IMR-90 (cell line): ENCODE data around the gene GLT1D1. TPM values are rescaled to one million over a fixed set of nuclear protein-coding genes. Genes with fewer than 3 reads are reported as not detected.

Experiments used
- ATAC-seq: fragments of 200-7000 bp; cut with Tn5 transposase; 2 replicates; pipeline ENCODE4 v1.9.1; 2020; ENCODE audit warnings: low read depth, mild to moderate bottlenecking, moderate library complexity
- BruUV-seq: library from RNA; stranded (reverse); fragments of 400-500 nt; replicated peaks from 2 replicates; lab custom pipeline; 2021; lab: Mats Ljungman, UMichigan
- CTCF ChIA-PET: fragments of 300-600 bp; formaldehyde crosslinking; extraction: SDS; loops from one replicate; lab custom pipeline; 2021; ENCODE audit warnings: antibody characterized with exemption; lab: Yijun Ruan, JAX
- POLR2A ChIA-PET: fragments of 300-600 bp; sonication (Branson Sonifier 250); formaldehyde crosslinking; loops from one replicate; lab custom pipeline; 2022; ENCODE audit warnings: antibody characterized with exemption; ENCODE audit not compliant: unreplicated experiment; lab: Charles Lee
- DNase-seq: peaks from one replicate; pipeline ENCODE4 v3.0.0; 2013
- H2AFZ ChIP-seq: replicated peaks from 2 replicates; pipeline ENCODE3; 2013; ENCODE audit warnings: low read length, mild to moderate bottlenecking; ENCODE audit not compliant: poor library complexity
- H2AK5ac ChIP-seq: 2 replicates; pipeline ENCODE4 v1.6.1; 2013; ENCODE audit warnings: low read depth, low read length, inconsistent platforms
- H2AK9ac ChIP-seq: replicated peaks from 2 replicates; pipeline ENCODE3; 2013; ENCODE audit warnings: mild to moderate bottlenecking, low read depth, low read length, moderate library complexity; ENCODE audit not compliant: poor library complexity
- H2BK120ac ChIP-seq: 2 replicates; pipeline ENCODE4 v1.6.1; 2013; ENCODE audit warnings: low read depth, low read length, inconsistent platforms
- H2BK15ac ChIP-seq: 3 replicates; pipeline ENCODE4 v1.6.1; 2013; ENCODE audit warnings: low read depth, low read length, inconsistent platforms
- H2BK20ac ChIP-seq: 2 replicates; pipeline ENCODE4 v1.6.1; 2013; ENCODE audit warnings: low read depth, mild to moderate bottlenecking, inconsistent platforms, low read length, moderate library complexity
- H2BK5ac ChIP-seq: 2 replicates; pipeline ENCODE4 v1.6.1; 2013; ENCODE audit warnings: mild to moderate bottlenecking, low read depth, low read length, inconsistent platforms; ENCODE audit not compliant: poor library complexity, severe bottlenecking
- H3K14ac ChIP-seq: replicated peaks from 2 replicates; pipeline ENCODE4 v1.6.1; 2013; ENCODE audit warnings: low read depth, low read length, inconsistent platforms
- H3K18ac ChIP-seq: 2 replicates; pipeline ENCODE4 v1.6.1; 2013; ENCODE audit warnings: low read depth, low read length, control low read depth
- H3K23ac ChIP-seq: 2 replicates; pipeline ENCODE4 v1.6.1; 2013; ENCODE audit warnings: low read depth, low read length, inconsistent platforms
- H3K27ac ChIP-seq: 2 replicates; pipeline ENCODE4 v1.5.1; 2013; ENCODE audit warnings: mild to moderate bottlenecking, control low read depth, low read length; ENCODE audit not compliant: insufficient read depth
- H3K27me3 ChIP-seq: 2 replicates; pipeline ENCODE4 v1.6.1; 2013; ENCODE audit warnings: low read length; ENCODE audit not compliant: control insufficient read depth, insufficient read depth
- H3K36me3 ChIP-seq: 2 replicates; pipeline ENCODE4 v1.6.1; 2013; ENCODE audit warnings: low read length, mixed read lengths; ENCODE audit not compliant: control insufficient read depth, insufficient read depth
- H3K4ac ChIP-seq: 2 replicates; pipeline ENCODE4 v1.6.1; 2013; ENCODE audit warnings: low read depth, low read length, inconsistent platforms
- H3K4me1 ChIP-seq: 2 replicates; pipeline ENCODE4 v1.6.1; 2013; ENCODE audit warnings: low read length, mixed read lengths; ENCODE audit not compliant: control insufficient read depth, insufficient read depth
- H3K4me2 ChIP-seq: 2 replicates; pipeline ENCODE4 v1.6.1; 2013; ENCODE audit warnings: low read depth, mild to moderate bottlenecking, control low read depth, low read length, moderate library complexity
- H3K4me3 ChIP-seq: 2 replicates; pipeline ENCODE4 v1.5.1; 2013; ENCODE audit warnings: low read depth, mild to moderate bottlenecking, control low read depth, low read length, moderate library complexity; ENCODE audit not compliant: insufficient read depth
- H3K56ac ChIP-seq: 2 replicates; pipeline ENCODE4 v1.6.1; 2013; ENCODE audit warnings: low read length, inconsistent platforms; ENCODE audit not compliant: insufficient read depth; ENCODE audit errors: extremely low read depth
- H3K79me1 ChIP-seq, 2 experiments: 2 replicates each; pipeline ENCODE4 v1.6.1; 2013; ENCODE audit warnings: low read length in 2 of 2, inconsistent platforms in 1 of 2, low read depth in 1 of 2
- H3K9ac ChIP-seq: 2 replicates; pipeline ENCODE4 v1.6.1; 2013; ENCODE audit warnings: low read depth, low read length, control low read depth
- H3K9me1 ChIP-seq: 2 replicates; pipeline ENCODE4 v1.6.1; 2013; ENCODE audit warnings: low read length, inconsistent platforms; ENCODE audit not compliant: insufficient read depth
- H3K9me3 ChIP-seq: 2 replicates; pipeline ENCODE4 v1.6.1; 2013; ENCODE audit warnings: low read length; ENCODE audit not compliant: control insufficient read depth, insufficient read depth
- H4K20me1 ChIP-seq: 2 replicates; pipeline ENCODE4 v1.6.1; 2013; ENCODE audit warnings: low read length, inconsistent platforms; ENCODE audit not compliant: insufficient read depth
- H4K5ac ChIP-seq: 2 replicates; pipeline ENCODE4 v1.6.1; 2013; ENCODE audit warnings: mild to moderate bottlenecking, low read depth, low read length, control low read depth
- H4K8ac ChIP-seq, 2 experiments: 2 replicates each; pipeline ENCODE4 v1.6.1; 2013; ENCODE audit warnings: low read depth in 2 of 2, low read length in 2 of 2, control low read depth in 1 of 2, inconsistent platforms in 1 of 2
- H4K91ac ChIP-seq: 2 replicates; pipeline ENCODE4 v1.6.1; 2013; ENCODE audit warnings: low read depth, low read length, inconsistent platforms; ENCODE audit not compliant: insufficient read depth
- BHLHE40 ChIP-seq: fragments of 150-350 bp; IDR thresholded peaks from 2 replicates; pipeline ENCODE4 v1.6.1; 2016; ENCODE audit warnings: mild to moderate bottlenecking, low read depth, low read length
- CEBPB ChIP-seq: IDR thresholded peaks from 2 replicates; pipeline ENCODE4 v1.6.1; 2012; ENCODE audit warnings: low read depth, low read length, improper control_type of control experiment
- CHD1 ChIP-seq: IDR thresholded peaks from 2 replicates; pipeline ENCODE4 v1.6.1; 2012; ENCODE audit warnings: low read depth, low read length, improper control_type of control experiment
- FOS ChIP-seq: fragments of 150-350 bp; IDR thresholded peaks from 2 replicates; pipeline ENCODE4 v1.6.1; 2016; ENCODE audit warnings: low read depth, low read length
- MAFK ChIP-seq: IDR thresholded peaks from 2 replicates; pipeline ENCODE4 v1.6.1; 2012; ENCODE audit warnings: low read depth, low read length, improper control_type of control experiment
- MAZ ChIP-seq: IDR thresholded peaks from 2 replicates; pipeline ENCODE4 v1.6.1; 2012; ENCODE audit warnings: low read depth, mild to moderate bottlenecking, low read length, improper control_type of control experiment, moderate library complexity, borderline replicate concordance
- MXI1 ChIP-seq: IDR thresholded peaks from 2 replicates; pipeline ENCODE4 v1.6.1; 2012; ENCODE audit warnings: low read depth, mild to moderate bottlenecking, low read length, moderate library complexity, borderline replicate concordance
- NFE2L2 ChIP-seq: fragments of 150-350 bp; IDR thresholded peaks from 2 replicates; pipeline ENCODE4 v1.6.1; 2016; ENCODE audit warnings: low read depth, mild to moderate bottlenecking, low read length
- POLR2A ChIP-seq: IDR thresholded peaks from 2 replicates; pipeline ENCODE4 v1.6.1; 2012; ENCODE audit warnings: mild to moderate bottlenecking, low read depth, low read length
- RAD21 ChIP-seq: IDR thresholded peaks from 2 replicates; pipeline ENCODE4 v1.6.1; 2012; ENCODE audit warnings: low read length, improper control_type of control experiment
- RCOR1 ChIP-seq: IDR thresholded peaks from 2 replicates; pipeline ENCODE4 v1.6.1; 2012; ENCODE audit warnings: mild to moderate bottlenecking, low read length, improper control_type of control experiment; ENCODE audit not compliant: insufficient replicate concordance
- RFX5 ChIP-seq: IDR thresholded peaks from 2 replicates; pipeline ENCODE4 v1.8.0; 2012; ENCODE audit warnings: low read depth, mild to moderate bottlenecking, low read length, moderate library complexity
- SMC3 ChIP-seq: fragments of 150-350 bp; IDR thresholded peaks from 2 replicates; pipeline ENCODE4 v1.6.1; 2016; ENCODE audit warnings: low read depth, mild to moderate bottlenecking, antibody characterized with exemption, low read length, moderate library complexity
- USF2 ChIP-seq: fragments of 150-350 bp; IDR thresholded peaks from 2 replicates; pipeline ENCODE4 v1.6.1; 2017; ENCODE audit warnings: mild to moderate bottlenecking, antibody characterized with exemption, low read length, low read depth
- WGBS, 2 experiments: methylation state at CpG; one replicate each; pipeline versions ENCODE4 v1.1.5 to v1.1.7; 2013; ENCODE audit warnings: missing lambda C conversion rate in 2 of 2; ENCODE audit not compliant: insufficient read length in 1 of 2; ENCODE audit errors: extremely low coverage in 2 of 2; 5-methylcytosine and 5-hydroxymethylcytosine counted together
- dilution Hi-C: fragments of 300-500 bp; cut with HindIII; formaldehyde crosslinking; loops from one replicate; pipeline ENCODE4 v1.14.3; 2018; ENCODE audit warnings: low sequenced_read_pairs; ENCODE audit not compliant: unreplicated experiment
- in situ Hi-C: fragments of 300-500 bp; cut with MboI; formaldehyde crosslinking; loops from 3 replicates; pipeline ENCODE4 v1.14.3; 2019; ENCODE audit warnings: low sequenced_read_pairs, inconsistent platforms, mixed read lengths
- intact Hi-C: fragments of 100-400 bp; cut with micrococcal nuclease; formaldehyde crosslinking; loops from 2 replicates; pipeline ENCODE4 v1.10.0; 2022
- polyA plus RNA-seq, 3 experiments: library from polyadenylated mRNA; depleted of rRNA; stranded (reverse); fragments of >200 nt; gene quantifications; 2 replicates each; pipeline ENCODE4 v1.2.3, GENCODE V29; 2012; ENCODE audit warnings: low replicate concordance in 1 of 3
- total RNA-seq: library from RNA; depleted of rRNA; stranded (reverse); fragments of >200 nt; gene quantifications from 2 replicates; pipeline ENCODE4 v1.2.3, GENCODE V29; 2012
- TF ChIP-seq, protein P1 (sequence below): fragments of 150-350 bp; IDR thresholded peaks from 2 replicates; pipeline ENCODE4 v1.6.1; 2016; ENCODE audit warnings: low read depth, mild to moderate bottlenecking, low read length, moderate library complexity, borderline replicate concordance
- TF ChIP-seq, protein P2 (sequence below): conservative IDR thresholded peaks from 2 replicates; pipeline ENCODE4 v1.5.1; 2012; ENCODE audit warnings: mild to moderate bottlenecking, low read depth, low read length, improper control_type of control experiment

GLT1D1 gene
- total and polyA plus RNA-seq, 2 of the 4 experiments (the other 2 are of a cell fraction) = not detected

DNA sequence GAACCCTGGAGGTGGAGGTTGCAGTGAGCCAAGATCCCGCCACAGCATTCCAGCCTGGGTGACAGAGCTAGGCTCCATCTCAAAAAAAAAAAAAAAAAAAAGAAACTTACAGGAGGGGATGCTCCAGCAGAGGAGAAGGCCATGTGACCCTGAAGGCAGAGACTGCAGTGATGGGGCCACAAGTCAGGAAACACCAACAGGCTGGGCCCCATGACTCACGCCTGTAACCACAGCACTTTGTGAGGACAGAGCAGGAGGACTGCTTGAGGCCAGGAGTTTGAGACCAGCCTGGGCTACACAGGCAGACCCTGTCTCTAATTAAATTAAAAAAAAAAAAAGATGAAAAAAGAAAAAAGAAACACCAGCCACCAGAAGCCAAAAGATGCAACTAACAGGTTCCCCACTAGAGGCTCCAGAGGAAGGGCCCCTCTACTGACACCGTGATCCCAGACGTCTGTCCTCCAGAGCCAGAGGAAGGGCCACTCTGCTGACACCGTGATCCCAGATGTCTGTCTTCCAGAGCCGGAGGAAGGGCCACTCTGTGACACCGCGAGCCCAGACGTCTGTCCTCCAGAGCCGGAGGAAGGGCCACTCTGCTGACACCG lies 9.1 kb upstream of the GLT1D1 start:
- Histone ChIP-seq H3K79me1 (no peaks in the 10 kb centered on the region), H3K4ac (no peak overlapping the region), H3K4me2 (no peak overlapping the region), H3K14ac (no peak overlapping the region), H2BK120ac (no peak overlapping the region), H3K9me3 (no peaks in the 10 kb centered on the region; the same call in 1 of the 2 replicates), H3K9me1 (no peaks in the 10 kb centered on the region), H2BK20ac (no peak overlapping the region), H2BK5ac (no peak overlapping the region), H3K18ac (no peak overlapping the region), H2AFZ (no peak overlapping the region), H4K5ac (no peak overlapping the region), H3K23ac (no peak overlapping the region), H2BK15ac (no peak overlapping the region), H4K8ac (no peak overlapping the region), H2AK5ac (no peak overlapping the region), H3K4me1 (no peaks in the 10 kb centered on the region), H2AK9ac (no peak overlapping the region), H3K36me3 (no peaks in the 10 kb centered on the region), H4K20me1 (no peaks in the 10 kb centered on the region), H3K4me3 (no peak overlapping the region), H3K56ac (no peak overlapping the region), H3K9ac (no peak overlapping the region), H4K91ac (no peak overlapping the region), H3K27me3 (no peaks in the 10 kb centered on the region), H3K27ac (no peak overlapping the region)
- POLR2A ChIA-PET = no interaction called here
- DNase-seq (no peak), ATAC-seq (no peak)
- TF ChIP-seq MAZ (no peak), BHLHE40 (no peak), CHD1 (no peak), SMC3 (no peak), MAFK (no peak), MXI1 (no peak), RCOR1 (no peak), FOS (no peak), RAD21 (no peak), NFE2L2 (no peak), CEBPB (no peak), RFX5 (no peak), USF2 (no peak), POLR2A (no peak)
- TF ChIP-seq, protein P1, sequence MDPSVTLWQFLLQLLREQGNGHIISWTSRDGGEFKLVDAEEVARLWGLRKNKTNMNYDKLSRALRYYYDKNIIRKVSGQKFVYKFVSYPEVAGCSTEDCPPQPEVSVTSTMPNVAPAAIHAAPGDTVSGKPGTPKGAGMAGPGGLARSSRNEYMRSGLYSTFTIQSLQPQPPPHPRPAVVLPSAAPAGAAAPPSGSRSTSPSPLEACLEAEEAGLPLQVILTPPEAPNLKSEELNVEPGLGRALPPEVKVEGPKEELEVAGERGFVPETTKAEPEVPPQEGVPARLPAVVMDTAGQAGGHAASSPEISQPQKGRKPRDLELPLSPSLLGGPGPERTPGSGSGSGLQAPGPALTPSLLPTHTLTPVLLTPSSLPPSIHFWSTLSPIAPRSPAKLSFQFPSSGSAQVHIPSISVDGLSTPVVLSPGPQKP = no peak
- TF ChIP-seq, protein P2, sequence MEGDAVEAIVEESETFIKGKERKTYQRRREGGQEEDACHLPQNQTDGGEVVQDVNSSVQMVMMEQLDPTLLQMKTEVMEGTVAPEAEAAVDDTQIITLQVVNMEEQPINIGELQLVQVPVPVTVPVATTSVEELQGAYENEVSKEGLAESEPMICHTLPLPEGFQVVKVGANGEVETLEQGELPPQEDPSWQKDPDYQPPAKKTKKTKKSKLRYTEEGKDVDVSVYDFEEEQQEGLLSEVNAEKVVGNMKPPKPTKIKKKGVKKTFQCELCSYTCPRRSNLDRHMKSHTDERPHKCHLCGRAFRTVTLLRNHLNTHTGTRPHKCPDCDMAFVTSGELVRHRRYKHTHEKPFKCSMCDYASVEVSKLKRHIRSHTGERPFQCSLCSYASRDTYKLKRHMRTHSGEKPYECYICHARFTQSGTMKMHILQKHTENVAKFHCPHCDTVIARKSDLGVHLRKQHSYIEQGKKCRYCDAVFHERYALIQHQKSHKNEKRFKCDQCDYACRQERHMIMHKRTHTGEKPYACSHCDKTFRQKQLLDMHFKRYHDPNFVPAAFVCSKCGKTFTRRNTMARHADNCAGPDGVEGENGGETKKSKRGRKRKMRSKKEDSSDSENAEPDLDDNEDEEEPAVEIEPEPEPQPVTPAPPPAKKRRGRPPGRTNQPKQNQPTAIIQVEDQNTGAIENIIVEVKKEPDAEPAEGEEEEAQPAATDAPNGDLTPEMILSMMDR = no peak
- WGBS, 2 experiments = 56% methylated on average over 5 of the region's 11 CpGs; no CpG with 5 or more reads in 1 of the 2 experiments
- BruUV-seq = no TSS peak
- intact Hi-C loops (no loop called here), dilution Hi-C loops (no loop called here), in situ Hi-C loops (no loop called here)
- CTCF ChIA-PET = no interaction called here
